Measurements from ENCODE around the gene ZBTB14.

The ZBTB14 gene, protein sequence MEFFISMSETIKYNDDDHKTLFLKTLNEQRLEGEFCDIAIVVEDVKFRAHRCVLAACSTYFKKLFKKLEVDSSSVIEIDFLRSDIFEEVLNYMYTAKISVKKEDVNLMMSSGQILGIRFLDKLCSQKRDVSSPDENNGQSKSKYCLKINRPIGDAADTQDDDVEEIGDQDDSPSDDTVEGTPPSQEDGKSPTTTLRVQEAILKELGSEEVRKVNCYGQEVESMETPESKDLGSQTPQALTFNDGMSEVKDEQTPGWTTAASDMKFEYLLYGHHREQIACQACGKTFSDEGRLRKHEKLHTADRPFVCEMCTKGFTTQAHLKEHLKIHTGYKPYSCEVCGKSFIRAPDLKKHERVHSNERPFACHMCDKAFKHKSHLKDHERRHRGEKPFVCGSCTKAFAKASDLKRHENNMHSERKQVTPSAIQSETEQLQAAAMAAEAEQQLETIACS

DNA sequence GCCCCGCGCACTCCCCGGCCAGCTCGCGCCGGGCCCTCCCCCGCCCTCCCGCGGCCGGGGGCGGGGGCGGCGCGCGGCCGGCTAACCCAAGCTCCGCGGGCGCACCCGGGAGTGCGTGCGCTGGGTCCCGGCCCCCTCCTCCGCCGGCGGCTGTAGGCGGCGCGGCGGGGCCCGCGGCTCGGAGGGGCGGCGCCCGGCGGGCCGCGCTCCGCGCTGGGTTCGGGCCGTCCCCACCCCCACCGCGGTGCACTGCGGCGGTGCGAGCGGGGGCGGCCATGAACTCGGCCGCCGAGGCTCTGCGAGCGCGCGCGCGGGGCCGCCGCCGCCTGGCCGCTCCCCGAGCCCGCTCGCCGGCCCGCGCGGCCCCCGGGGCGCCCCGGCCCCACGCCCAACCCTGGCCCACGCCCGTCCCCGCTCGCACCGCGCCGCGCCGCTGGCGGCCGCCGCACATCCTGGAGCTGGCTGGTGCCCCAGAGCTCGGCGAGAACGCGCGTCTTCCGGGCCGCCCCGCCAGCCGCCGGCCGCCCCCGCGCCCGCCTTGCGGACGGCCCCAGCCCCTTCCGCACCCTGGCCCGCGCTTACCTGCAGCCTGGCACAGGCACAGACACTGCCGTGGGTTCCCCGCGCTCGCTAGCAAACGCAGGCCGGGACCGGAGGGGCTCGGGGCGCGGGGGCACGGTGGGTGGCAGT is at the start of gene ZBTB14:
Gene ZBTB14 (minus strand): TSS at position 496 of the 690 bp plus-strand sequence. CDS start 2,480 bp downstream, outside the sequence.
- peak; percentile 67 for DNase-seq

DNA sequence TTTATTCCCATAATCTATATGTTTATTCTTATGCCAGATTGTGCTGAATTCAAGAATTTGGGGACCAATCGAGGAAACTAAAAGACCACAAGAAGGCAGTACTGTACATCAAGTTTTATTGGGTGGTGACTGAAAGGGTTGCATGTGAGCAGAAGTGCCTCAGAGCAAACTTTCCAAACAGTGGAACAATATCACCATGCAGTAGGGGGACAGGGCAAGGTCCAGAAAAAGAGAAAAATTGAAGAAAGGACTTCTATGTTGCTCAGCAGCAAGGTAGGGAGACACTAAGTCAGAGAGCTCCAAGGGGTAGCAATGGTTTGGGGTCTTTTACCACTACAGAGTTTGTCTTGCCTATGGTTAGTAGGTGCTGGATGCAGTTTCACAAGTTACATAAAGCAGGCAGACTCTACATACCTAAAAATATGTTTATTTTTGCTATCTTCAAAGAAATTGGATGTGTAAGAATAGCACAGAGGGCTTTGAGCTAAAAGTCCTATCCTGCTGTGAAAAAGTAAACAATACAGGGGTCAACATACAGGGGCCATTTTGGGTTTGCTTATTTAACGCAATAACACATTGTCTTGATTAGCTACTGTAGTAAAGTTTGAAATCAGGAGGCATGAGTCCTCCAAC is 43.8 kb upstream of the ZBTB14 start:
- no peak for DNase-seq

DNA sequence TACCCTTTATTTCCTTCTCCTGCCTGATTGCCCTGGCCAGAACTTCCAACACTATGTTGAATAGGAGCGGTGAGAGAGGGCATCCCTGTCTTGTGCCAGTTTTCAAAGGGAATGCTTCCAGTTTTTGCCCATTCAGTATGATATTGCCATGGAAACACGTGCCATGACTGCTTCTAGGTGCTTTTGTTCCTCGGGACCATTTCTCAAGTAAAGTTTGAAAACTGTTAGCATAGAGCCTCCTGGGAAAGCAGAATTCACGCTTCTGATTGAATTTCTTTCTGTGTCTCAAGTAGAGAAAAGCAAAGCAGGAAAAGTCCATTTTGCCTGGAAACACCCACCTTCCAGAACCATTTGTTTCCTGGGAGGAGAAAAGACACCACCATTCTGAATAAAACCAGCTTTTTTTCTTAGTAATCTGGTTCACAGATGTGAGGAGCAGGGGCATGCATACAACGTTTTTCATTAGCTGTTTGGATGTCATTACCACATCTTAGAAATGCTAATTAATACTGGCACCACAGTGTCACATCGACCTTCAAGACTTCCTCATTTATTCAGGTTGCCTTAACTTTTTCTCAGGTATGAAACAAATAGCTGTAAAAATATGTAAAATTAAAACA is 39.0 kb upstream of the ZBTB14 start:
- DNase-seq, result no peak

DNA sequence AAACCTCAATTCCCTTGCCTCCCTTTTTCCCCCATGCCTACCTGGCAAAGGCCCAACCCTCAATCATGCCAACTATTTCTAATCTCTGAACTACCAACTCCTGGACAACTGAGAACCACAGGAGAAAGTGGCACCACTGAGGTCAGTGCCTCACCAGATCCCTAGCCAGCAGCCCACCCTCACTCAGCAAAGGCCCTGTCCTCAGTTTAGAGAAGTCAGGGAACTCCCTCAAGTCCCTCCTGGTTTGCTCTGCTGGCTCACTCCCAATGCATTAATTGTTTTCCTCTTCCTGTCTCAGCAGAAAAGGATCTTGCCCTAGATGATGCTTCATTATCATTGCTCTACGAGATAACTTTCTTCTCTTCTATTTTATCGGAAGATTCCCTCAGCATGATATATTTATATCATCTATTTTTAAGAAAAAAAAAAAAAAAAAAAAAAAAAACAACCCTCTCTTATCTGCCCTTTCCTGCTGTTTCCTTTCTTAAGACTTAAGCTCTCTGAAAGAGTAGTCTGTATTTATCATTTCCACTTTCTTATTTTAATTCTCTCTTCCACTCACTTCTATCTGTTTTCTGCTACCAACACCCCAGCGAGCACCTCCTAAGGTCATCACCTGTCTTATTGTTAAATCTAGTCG is 22.7 kb upstream of the ZBTB14 start:
- DNase-seq, result no peak

DNA sequence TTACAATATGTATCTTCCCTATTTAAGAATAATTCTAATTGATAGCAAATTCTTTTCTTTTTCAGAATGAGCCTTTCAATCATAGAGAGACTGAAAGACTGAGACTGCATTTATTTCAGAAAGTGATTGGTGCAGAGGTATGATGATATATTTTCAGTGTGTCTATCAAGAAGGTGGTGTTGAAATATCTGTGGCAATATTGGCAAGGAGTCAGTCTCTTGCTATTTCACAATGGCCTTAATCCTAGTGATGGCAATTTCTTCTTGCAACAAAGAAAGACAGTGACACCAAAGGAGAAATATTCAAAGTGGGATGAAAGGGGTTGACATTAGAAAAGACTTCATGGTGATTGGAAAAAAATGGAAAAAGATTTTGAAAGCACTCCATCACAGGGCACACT is 21.7 kb upstream of the ZBTB14 start:
- DNase-seq, result no peak

DNA sequence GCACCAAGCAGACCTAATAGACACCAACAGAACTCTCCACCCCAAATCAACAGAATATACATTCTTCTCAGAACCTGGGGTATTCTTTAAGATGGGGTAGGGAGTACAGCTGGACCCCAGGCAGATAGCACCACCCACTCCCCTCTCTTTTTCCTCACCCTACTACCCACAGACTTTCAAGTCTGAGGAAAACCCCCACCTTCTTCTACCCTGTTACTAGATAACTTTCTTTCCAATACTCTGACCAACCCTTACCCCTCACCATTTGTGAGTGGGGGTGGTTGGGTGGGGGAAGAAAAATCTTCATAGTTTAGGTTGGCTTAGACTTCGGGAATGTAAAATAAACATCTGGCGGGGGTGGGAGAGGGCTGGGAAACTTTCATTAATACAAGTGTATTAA is 20.3 kb upstream of the ZBTB14 start:
- DNase-seq, result no peak

DNA sequence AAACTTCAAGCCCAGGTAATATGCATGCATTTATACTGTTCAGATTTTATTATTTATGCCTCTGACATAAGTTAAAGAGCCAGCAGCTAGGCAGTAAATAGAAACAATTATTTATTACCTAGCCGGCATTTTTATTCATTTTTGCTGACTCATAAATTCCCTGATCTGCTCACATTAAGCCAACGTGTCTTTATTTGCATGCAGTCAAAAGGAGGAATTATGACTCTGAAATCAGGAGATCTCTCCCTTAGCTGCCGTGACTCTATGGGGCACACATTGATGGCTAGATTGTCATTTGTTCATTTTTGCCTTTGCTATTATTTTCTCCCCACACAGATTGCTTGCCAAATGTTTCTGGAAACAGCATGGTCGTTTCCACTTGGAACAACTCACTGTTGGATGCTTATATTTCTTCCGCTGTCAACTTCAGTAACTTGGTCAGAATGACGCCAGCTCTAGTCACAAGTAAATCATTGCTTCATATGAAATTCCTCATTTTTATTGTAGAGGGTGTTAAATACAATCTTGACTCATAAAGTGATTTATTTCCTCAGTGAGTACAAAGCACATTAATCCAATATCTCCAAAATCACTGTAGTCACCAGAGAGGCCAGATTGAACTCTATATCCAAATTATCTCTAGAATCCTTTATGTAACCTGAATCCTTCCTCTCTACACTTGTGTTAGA is 15.9 kb upstream of the ZBTB14 start:
- DNase-seq, result peak; percentile 53

DNA sequence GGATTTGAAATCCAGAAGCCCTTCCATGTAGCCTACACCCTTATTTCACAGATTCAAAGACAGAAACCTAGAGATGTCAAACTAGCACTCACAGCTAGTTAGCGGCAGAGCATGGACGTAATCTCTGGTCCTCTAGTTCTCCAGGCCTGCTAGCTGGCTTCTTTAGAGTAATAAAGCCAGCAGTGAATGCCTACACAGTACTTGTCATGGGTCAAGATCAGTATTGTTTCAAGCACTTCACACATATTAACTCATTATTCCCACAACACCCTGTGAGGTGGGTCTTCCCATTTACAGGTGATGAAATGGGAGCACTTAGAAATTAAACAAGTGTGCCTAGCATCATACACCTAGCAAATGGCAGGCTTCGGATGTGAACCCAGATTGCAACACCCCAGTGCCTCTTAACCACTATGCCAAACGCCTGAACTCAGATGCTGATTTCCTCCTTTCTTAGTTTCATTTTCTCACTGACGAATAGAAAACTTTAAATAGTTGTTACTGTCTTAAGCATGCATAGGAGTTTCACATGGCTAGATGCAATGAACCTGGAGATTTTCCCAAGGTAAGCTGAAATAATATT is 14.5 kb upstream of the ZBTB14 start:
- no peak for DNase-seq

DNA sequence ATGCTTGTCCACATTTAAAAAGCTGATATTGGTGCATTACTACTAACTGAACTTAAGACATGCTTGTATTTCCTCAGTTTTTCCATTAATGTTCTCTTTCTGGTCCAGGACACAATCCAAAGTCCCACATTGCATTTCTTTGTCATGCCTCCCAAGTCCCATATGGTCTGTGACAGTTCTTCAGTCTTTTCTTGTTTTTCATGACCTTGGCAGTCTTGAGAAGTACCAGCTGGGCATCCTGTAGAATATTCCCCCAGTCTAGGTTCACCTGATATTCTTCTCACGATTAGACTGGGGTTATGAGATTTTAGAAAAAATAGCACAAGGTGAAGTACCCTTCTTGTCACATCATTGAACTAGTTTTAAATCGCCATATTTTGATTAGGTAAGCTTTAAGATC is 10.3 kb upstream of the ZBTB14 start:
- no peak for DNase-seq

DNA sequence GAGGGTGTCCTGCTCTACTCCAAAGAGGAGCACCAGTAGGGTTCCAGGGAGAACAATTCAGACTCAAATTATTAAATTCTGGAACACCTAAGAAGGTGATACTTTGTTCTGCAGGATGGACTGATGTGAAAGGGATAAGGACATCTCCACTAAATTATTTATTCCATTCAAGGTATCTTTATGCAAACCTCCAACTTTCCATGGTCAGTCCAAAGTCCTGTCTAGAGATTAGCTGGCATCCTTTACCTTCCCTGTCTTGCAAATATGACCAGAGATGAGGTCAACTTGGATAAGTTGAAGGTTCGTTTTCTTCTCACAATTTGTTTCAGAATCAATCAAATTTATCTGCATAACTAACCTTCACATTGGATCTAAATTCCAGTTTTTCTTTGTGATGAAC is 8.7 kb upstream of the ZBTB14 start:
- no peak for DNase-seq

DNA sequence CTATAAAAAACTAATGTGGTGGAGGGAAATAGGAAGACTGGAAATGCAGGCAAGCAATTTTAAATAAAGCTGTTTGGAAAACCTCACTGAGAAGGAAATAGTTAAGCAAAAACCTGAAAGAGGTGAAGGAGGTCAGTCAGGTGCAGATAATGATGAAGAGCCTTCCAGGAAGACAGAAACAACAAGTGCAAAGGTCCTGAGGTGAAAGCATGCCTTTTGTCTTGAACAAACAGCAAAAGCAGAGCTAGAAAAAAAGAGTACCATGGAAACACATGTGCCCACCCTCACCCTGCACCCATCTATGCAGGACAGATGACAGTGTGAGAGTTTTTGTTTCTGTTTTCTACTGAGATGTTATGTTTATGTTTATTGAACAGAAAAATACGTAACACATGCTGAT is 8.1 kb upstream of the ZBTB14 start:
- no peak for DNase-seq

DNA sequence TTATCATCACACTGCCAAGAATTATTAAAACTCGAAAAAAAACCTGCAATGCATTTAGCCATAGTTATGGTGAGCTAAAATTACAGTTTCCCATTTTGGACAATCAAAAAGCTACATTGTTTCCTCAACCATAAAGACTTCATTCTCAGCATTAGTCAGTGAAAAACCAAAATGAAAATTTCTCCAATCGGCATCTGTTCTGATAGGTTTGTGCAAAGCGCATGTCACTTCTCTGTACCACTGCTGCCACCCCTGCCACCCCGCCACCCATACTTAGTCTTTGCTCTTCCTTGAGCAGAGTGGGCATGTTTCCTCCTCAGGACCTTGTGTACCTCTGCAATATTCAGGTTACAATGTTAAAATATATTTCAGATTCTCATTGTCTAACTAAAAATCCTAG is 7.1 kb upstream of the ZBTB14 start:
- DNase-seq, result no peak

DNA sequence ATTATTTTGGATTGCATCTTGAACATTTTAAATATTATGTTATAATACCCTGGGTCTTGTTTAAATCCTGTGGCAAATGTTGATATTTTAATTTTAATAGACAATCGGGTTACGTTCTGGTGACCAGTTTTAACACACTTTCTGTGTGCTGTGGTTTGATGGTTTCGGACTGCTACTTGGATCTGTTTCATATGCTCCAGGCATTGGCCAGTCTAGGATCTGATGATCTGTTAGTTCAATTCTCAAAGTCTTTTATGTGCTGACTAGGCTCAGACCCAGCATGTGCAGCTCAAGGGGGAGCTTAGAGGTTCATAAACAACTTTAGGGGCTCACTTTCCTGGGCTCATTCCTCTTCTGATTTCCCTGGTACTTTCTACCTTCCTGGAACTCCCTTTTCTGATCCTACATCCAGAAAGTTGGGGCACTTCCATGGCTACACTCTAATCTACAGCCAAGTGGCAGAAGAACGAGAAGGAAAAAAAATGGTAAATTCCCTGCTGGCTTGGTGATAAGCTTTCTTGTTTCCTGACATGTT is 5.0 kb upstream of the ZBTB14 start:
- DNase-seq, result no peak

DNA sequence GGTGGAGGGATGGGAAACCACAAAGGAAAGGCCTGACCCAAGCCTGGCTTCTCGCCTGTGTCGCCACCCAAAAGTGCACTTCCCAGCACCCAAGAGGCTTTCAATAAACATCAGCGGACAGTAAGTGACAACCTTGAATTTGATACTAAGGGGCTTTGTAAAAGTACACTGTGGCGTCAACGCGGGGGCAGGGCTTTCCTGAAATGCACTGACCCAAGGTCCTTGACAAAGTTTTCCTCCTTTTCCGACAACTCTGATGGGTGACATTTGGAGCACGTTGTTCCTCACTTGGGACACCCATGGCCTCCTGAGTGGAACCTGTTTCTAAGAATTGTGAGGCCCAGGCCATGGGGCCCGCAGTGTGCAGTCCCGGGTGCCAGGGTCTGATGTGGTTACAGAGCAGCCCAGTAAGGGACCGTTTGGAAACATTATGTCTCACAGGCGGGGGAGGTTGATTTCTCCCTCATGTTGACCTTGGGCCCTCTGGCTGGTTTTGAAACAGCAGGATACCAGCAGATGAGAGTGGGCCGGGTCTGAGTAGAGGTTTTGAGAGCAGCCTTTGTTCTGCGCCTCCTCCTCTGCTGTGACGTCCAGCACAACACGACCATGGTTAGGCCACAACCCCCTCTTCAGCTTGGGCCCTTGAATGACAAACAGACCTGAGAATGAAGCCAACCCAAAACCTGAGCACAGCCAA is 2.8 kb upstream of the ZBTB14 start:
- peak; percentile 95 for DNase-seq

DNA sequence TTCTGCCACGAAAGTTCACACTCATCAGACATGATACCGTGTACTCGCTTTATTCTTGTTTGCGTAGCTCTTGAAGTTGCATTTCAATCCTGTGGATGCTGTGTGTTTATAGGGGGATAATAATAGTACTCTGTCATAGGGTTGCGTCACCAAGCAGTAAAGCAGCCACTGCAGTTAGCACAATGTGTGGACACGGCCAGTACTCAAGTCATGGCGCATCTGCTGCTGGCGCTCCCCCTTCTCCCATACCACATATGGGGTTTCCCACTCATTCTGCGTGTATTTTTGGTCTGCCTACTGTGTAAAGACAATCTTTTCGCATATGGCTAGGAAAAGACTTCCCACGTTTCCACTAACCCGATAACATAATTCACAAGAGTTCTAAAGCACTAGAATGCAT is 2.1 kb upstream of the ZBTB14 start:
- DNase-seq, result peak; percentile 94

DNA sequence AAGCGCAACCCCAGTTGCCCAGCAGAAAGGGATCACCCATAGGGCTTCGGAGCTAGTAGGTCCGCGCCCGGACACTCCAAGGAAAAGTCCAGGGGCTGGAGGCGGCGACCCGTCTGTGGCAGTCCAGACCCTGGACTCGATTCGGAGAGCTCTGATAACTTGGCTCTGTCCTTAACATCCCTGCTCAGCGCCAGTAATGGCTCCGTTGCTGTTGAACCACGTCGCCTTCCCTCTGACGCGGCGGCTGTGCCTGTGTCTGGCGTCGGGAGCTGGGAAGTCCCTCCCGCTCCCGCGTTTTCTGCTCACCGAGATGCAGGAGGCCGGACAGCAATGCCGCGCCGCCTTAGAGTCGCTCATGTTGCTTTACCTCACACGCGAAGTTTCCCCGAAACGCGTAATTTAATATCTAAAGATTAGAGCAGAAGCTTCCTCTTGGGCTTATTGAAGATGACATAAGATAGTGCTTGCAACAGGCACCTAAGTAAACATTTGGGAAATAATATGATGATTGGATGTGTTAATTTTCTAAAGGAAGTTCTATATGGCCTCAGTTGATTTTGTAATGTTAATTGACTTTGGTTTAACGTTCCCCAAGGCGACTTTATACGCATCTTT is 1.3 kb upstream of the ZBTB14 start:
- DNase-seq, result peak; percentile 89

DNA sequence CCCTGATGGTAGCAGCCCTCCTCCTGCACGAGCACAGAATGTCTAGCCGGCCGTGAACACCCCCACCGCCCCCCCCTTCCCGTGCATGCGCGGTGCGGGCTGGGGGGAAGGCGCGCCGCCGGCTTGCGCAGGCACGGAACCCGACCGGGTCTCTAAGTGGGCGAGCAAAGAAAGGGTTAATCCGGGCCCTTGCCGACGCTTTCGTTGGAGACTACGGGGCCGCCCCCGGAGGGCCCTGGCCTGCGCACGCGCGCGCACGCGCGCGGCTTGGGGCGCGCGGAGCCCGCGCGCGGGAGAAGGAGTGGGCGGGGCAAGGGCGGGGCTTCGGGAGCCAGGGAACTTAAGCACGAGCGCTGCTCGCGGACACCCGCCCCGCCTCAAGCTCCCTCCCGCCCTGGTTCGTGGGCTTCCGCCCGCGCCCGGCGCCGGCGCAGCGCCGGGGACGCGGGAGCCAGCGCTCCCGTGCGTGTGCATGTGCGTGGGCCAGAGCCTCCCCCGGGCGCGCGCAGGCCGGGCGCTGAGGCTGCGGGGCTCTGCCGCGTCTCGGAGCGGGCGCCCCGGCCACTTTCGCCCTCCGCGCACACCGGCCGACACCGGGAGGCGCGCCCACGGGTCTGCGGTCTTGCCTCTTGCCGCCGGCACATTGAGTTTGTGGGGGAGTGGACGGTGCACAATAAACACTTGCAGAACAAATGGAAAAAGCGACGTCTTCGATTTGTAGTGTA is 617 bp upstream of the ZBTB14 start:
- peak; percentile 96 for DNase-seq

DNA sequence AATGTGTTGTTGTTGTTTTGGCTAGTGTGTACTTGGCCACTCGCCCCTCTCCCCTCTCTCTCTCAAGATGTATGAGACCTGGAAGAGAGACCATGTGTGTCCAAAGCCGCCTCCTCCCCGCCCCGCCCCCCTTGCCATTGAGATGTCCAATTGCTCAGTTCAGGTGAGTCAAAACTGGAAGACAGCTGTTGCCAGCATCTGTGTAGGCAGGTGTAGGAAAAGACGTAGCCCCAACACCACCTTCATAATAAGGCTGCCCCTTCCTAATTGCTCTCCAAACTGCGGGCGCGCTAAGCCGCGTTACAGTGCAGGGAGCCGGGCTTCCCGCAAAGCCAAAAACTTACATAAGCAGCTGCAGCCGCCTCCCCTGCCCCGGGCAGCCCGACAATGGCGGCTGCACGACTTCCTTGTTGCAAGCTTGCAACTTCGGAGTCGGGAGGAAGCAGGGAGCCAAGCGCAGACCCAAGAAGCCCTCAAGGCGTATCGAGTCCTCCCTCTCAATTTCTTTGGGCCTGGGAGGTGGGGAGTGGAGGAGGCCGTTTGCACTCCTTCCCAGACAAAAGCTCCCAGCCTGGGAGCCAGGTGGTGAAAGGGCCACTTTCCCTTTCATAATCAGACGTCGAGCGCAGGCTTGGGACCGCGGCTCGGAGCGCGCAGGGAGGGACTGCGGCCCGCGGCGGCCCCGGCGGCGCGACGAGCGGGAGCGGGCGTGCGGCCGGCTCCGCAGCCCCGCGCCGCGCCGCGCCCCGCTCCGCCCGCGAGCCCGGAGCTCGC is 882 bp downstream of the ZBTB14 start:
- peak; percentile 84 for DNase-seq

DNA sequence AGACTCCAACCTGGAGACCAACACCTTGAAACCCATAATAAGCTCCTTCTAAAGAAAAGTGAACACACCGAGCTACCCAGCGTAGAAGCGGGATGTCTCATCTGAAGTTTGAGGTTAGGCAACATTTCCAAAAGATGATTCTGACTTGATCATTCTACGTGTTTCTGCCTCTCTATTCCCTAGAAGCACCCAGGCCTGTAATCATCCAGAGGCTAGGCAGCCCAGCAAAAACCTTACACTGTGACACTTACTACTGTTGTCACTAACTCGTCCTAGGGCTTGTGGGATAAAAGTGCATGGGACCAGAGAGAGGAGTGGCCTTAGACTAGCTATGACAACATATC is 1.4 kb downstream of the ZBTB14 start:
- DNase-seq, result no peak
